OCI-LY3 (cell line): Measurements from ENCODE around the gene PTGES3L.

ENCODE experiments used
- EZH2phosphoT487 ChIP-seq: fragments of 200-600 bp; shearing (Covaris generic); IDR thresholded peaks from 2 replicates; pipeline ENCODE4 v1.6.1; 2018; ENCODE audit warnings: antibody characterized with exemption, mixed run types, low read depth
- TF ChIP-seq, protein P1 (sequence below): fragments of 200-600, 300-600 bp; sonication (generic); IDR thresholded peaks from 2 replicates; pipeline ENCODE4 v1.5.1; 2014; ENCODE audit warnings: antibody characterized with exemption, low read length, low read depth

DNA sequence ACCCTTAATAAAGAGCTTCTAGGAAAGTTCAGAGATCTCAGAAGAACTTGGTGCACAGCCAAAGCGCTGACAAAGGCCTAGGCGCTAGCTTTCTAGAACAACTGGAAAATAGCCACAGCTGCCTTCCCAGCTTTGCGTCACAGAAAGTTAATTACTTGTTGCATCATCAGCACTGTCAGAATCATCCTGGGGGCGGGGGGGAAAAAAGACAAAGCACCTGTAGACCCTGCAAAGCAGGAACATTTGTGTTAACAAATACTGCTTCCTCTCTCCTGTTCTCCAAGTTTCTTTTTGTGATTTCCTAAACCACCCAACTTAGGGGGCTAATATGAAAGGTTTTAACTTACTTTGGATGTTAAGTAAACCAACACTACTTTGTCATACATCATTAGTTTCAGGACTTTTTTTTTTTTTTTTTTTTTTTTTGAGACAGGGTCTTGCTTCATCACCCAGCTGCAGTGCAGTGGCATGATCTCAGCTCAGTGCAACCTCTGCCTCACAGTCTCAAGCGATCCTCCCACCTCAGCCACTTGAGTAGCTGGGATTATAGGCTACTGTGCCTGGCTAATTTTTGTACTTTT lies 10.8 kb downstream of the PTGES3L start:
- no peak for TF ChIP-seq EZH2phosphoT487
- TF ChIP-seq, protein P1, sequence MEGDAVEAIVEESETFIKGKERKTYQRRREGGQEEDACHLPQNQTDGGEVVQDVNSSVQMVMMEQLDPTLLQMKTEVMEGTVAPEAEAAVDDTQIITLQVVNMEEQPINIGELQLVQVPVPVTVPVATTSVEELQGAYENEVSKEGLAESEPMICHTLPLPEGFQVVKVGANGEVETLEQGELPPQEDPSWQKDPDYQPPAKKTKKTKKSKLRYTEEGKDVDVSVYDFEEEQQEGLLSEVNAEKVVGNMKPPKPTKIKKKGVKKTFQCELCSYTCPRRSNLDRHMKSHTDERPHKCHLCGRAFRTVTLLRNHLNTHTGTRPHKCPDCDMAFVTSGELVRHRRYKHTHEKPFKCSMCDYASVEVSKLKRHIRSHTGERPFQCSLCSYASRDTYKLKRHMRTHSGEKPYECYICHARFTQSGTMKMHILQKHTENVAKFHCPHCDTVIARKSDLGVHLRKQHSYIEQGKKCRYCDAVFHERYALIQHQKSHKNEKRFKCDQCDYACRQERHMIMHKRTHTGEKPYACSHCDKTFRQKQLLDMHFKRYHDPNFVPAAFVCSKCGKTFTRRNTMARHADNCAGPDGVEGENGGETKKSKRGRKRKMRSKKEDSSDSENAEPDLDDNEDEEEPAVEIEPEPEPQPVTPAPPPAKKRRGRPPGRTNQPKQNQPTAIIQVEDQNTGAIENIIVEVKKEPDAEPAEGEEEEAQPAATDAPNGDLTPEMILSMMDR, result no peak
